SH-SY5Y (cell line): ENCODE results near the gene SEPHS2.

Experiments
- GATA2 ChIP-seq: IDR thresholded peaks from 2 replicates; pipeline ENCODE4 v1.6.1; 2011; ENCODE audit warnings: mild to moderate bottlenecking, low read depth, low read length
- GATA3 ChIP-seq: IDR thresholded peaks from 2 replicates; pipeline ENCODE4 v1.6.1; 2011; ENCODE audit warnings: low read depth, mild to moderate bottlenecking, low read length, moderate library complexity

DNA sequence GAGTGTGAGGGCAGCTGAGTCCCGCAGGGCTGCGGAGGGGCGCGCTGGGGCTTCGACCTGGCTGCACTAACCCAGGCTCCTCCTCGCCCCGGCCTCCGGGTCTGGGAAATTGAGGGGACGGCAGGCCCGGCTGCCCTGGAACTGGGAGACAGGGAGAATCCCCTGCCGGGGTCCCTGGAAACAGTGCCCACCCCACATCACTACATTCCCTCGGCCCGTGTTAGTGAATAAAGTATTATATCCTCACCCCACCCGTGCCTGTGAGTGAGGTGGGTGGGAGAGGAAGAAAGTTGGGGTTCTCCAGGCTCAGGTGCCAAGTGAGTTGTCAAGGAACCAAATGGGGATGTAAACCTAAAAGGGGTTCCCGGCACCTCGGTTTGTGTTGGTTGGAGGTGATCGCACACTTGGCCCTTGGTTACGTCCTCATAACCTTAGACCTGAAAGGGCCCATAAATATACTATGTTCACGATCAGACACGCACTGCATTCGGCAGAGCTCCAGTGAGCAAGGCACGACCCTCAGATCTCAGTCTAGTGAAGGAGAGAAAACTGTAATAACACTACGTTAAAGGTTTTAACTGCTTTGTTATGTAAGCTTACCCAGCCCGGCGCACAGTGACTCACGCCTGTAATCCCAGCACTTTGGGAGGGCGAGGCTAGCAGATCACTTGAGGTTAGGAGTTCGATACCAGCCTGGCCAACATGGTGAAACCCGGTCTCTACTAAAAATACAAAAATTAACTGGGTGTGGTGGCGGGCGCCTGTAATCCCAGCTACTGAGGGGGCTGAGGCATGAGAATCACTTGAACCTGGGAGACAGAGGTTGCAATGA, 27.1 kb downstream of the SEPHS2 start:
- TF ChIP-seq GATA3 (no peak), GATA2 (no peak)
